Endothelial cell of umbilical vein (primary cell): ENCODE data around the gene MED25. TPM values are rescaled to one million over a fixed set of nuclear protein-coding genes. Genes with fewer than 3 reads are reported as not detected.

Experiments used
- BruUV-seq: library from RNA; stranded (reverse); fragments of 400-500 nt; replicated peaks from 2 replicates; lab custom pipeline; 2021; lab: Mats Ljungman, UMichigan
- CTCF ChIA-PET: fragments of 300-600, 350-600 bp; sonication (Branson Sonifier 250); formaldehyde crosslinking; loops from one replicate; lab custom pipeline; 2021; ENCODE audit warnings: antibody characterized with exemption, inconsistent platforms; lab: Charles Lee
- POLR2A ChIA-PET: fragments of 300-600, 350-600 bp; sonication (Branson Sonifier 250); formaldehyde crosslinking; loops from one replicate; lab custom pipeline; 2021; ENCODE audit warnings: antibody characterized with exemption, inconsistent platforms; lab: Charles Lee
- DNase-seq: peaks from one replicate; pipeline ENCODE4 v3.0.0-alpha.2; 2011; ENCODE audit warnings: low read depth, low spot score
- FAIRE-seq: peaks from 2 replicates; lab custom pipeline; 2011; peaks lifted over from hg19 to GRCh38; lab: Jason Lieb, UNC
- H2AFZ ChIP-seq: 2 replicates; pipeline ENCODE4 v1.6.0; 2012; ENCODE audit warnings: low read depth, low read length, control low read depth, inconsistent platforms
- H3K27ac ChIP-seq: 2 replicates; pipeline ENCODE4 v1.5.1; 2011; ENCODE audit warnings: low read depth, mild to moderate bottlenecking, control low read depth, low read length, moderate library complexity; ENCODE audit not compliant: insufficient read depth
- H3K27me3 ChIP-seq, 2 experiments: 2 replicates each; pipeline versions ENCODE4 v1.6.0 to v1.6.1; 2011; ENCODE audit warnings: low read length in 2 of 2, mixed read lengths in 1 of 2; ENCODE audit not compliant: control insufficient read depth in 2 of 2, insufficient read depth in 2 of 2
- H3K36me3 ChIP-seq, 2 experiments: 2 replicates in 1 of 2; 3 replicates in 1 of 2; pipeline ENCODE4 v1.5.1; 2011; ENCODE audit warnings: low read length in 2 of 2, mild to moderate bottlenecking in 1 of 2, moderate library complexity in 1 of 2; ENCODE audit not compliant: control insufficient read depth in 2 of 2, insufficient read depth in 2 of 2; ENCODE audit errors: extremely low read depth in 1 of 2
- H3K4me1 ChIP-seq: 3 replicates; pipeline ENCODE4 v1.5.1; 2011; ENCODE audit warnings: mild to moderate bottlenecking, low read length; ENCODE audit not compliant: control insufficient read depth, insufficient read depth; ENCODE audit errors: extremely low read depth
- H3K4me2 ChIP-seq: 2 replicates; pipeline ENCODE4 v1.6.1; 2011; ENCODE audit warnings: low read length, control low read depth, mixed read lengths; ENCODE audit not compliant: insufficient read depth
- H3K4me3 ChIP-seq, 3 experiments: fragments of 200-600 bp in 1 of 3; sonication (generic), shearing (Covaris generic) in 1 of 3; replicated peaks in 1 of 3; 2 replicates each; pipeline ENCODE4 v1.5.1; 2011 to 2016; ENCODE audit warnings: control low read depth in 3 of 3, low read length in 3 of 3, mild to moderate bottlenecking in 2 of 3, inconsistent platforms in 1 of 3, low read depth in 1 of 3, moderate library complexity in 1 of 3; ENCODE audit not compliant: insufficient read depth in 1 of 3
- H3K79me2 ChIP-seq: 2 replicates; pipeline ENCODE4 v1.6.0; 2012; ENCODE audit warnings: low read length, inconsistent platforms; ENCODE audit not compliant: control insufficient read depth, insufficient read depth
- H3K9ac ChIP-seq: replicated peaks from 2 replicates; pipeline ENCODE3; 2011; ENCODE audit warnings: low read length, control low read depth; ENCODE audit not compliant: insufficient read depth; ENCODE audit errors: extremely low read depth
- H3K9me1 ChIP-seq: replicated peaks from 3 replicates; pipeline ENCODE4 v1.6.0; 2011; ENCODE audit warnings: mild to moderate bottlenecking, low read length; ENCODE audit not compliant: control insufficient read depth, insufficient read depth; ENCODE audit errors: extremely low read depth
- H3K9me3 ChIP-seq: replicated peaks from 2 replicates; pipeline ENCODE4 v1.5.1; 2012; ENCODE audit warnings: low read length, inconsistent platforms; ENCODE audit not compliant: control insufficient read depth, insufficient read depth
- H4K20me1 ChIP-seq: replicated peaks from 2 replicates; pipeline ENCODE3; 2011; ENCODE audit warnings: mild to moderate bottlenecking, low read length; ENCODE audit not compliant: control insufficient read depth, insufficient read depth; ENCODE audit errors: extremely low read depth
- EZH2 ChIP-seq: IDR thresholded peaks from 2 replicates; pipeline ENCODE4 v1.6.1; 2012; ENCODE audit warnings: borderline replicate concordance, low read depth, mild to moderate bottlenecking, moderate library complexity, low read length, inconsistent platforms; ENCODE audit not compliant: severe bottlenecking
- FOS ChIP-seq: IDR thresholded peaks from 2 replicates; pipeline ENCODE4 v1.6.1; 2011; ENCODE audit warnings: mild to moderate bottlenecking, low read length, moderate library complexity, borderline replicate concordance; ENCODE audit not compliant: insufficient read depth
- GATA2 ChIP-seq: IDR thresholded peaks from 2 replicates; pipeline ENCODE4 v1.7.0; 2011; ENCODE audit warnings: low read depth, mild to moderate bottlenecking, moderate library complexity, mixed read lengths, low read length; ENCODE audit not compliant: insufficient read length, insufficient read depth
- JUN ChIP-seq: IDR thresholded peaks from 2 replicates; pipeline ENCODE4 v1.6.1; 2011; ENCODE audit warnings: borderline replicate concordance, low read depth; ENCODE audit not compliant: insufficient read length, insufficient read depth
- MYC ChIP-seq: IDR thresholded peaks from one replicate; pipeline ENCODE4 v1.6.1; 2011; ENCODE audit warnings: mild to moderate bottlenecking, low read depth, low read length
- POLR2A ChIP-seq: IDR thresholded peaks from 2 replicates; pipeline ENCODE4 v1.6.1; 2012; ENCODE audit warnings: low read depth, mild to moderate bottlenecking, control low read depth, low read length
- POLR2AphosphoS5 ChIP-seq: IDR thresholded peaks from 2 replicates; pipeline ENCODE4 v1.6.1; 2012; ENCODE audit warnings: low read depth, mild to moderate bottlenecking, control low read depth, low read length, moderate library complexity; ENCODE audit not compliant: insufficient read depth
- dilution Hi-C: fragments of 300-500 bp; cut with MboI; formaldehyde crosslinking; loops from one replicate; pipeline ENCODE4 v1.15.0; 2019; ENCODE audit warnings: low sequenced_read_pairs; ENCODE audit not compliant: extremely low pct_ligation_motif_present
- intact Hi-C: fragments of 100-400 bp; cut with micrococcal nuclease; formaldehyde crosslinking; loops from one replicate; pipeline ENCODE4 v1.10.0; 2022
- polyA plus RNA-seq, 4 experiments: library from polyadenylated mRNA; depleted of rRNA in 3 of 4; stranded (reverse) in 3 of 4; unstranded in 1 of 4; fragments of >200 nt; gene quantifications; 2 replicates each; pipeline versions ENCODE4 v1.2.1 to v1.2.3, GENCODE V29; 2011 to 2012; ENCODE audit warnings: missing spikeins in 1 of 4
- total RNA-seq: library from RNA; stranded (reverse); gene quantifications from 2 replicates; pipeline ENCODE4 v1.2.3, GENCODE V29; 2021
- TF ChIP-seq, protein P1 (sequence below), 2 donors: IDR thresholded peaks; 1 replicate in 1 of 2; 2 replicates in 1 of 2; pipeline ENCODE4 v1.5.1; 2011; ENCODE audit warnings: low read length in 2 of 2, mild to moderate bottlenecking in 2 of 2, moderate library complexity in 2 of 2, control low read depth in 1 of 2, inconsistent platforms in 1 of 2, low read depth in 1 of 2; ENCODE audit not compliant: insufficient read depth in 1 of 2; ENCODE audit errors: extremely low read depth in 1 of 2
- TF ChIP-seq, protein P2 (sequence below): IDR thresholded peaks from 2 replicates; pipeline ENCODE4 v1.6.1; 2011; ENCODE audit not compliant: insufficient read depth, insufficient read length

MED25 gene
- total and polyA plus RNA-seq, 2 donors (not counting 3 experiments of a cell fraction or from before 2014, with no cell fraction given) = 31.7 to 62.9 TPM

DNA sequence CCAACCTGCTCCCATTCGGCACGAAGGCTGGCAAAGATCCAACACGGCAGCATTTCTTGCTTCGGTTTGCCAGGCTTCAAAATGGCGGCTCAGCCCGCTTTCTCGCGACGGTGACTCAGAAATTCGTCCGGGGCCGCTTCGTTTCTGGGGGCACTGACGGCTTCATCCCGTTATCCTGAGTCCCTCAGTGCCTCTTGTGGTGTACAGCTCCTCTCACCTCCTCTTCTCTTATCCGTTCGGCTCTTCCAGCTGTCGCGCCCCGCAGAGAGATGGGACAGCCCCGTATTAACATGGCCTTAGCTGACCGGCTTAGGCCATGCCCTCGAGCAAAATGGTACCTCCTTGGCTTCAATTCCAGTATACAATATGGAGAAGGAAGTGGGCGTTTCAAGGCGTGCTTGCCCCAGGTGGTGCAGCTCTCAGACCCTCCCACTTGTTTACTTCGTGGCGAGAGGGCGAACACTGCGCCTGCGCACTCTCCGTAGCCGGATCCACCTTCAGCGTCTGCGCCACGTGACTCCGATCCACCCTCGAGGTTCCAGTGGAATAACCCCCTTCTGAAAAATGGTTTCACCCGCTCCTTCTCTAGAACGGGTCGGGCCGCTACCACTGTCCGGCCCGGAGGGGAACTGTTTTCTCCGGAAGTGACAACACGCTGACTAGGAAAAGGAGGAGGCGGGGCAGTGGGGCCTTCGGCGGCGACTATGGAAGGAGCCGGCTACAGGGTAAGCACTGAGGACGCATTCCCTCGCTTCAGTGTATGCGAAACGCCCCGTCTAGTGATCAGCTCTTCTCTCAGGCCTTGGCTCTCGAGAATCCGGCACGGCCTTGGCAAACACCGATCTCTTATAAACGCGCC lies 59.2 kb downstream of the MED25 start, which contains the start of the genes AKT1S1 and TBC1D17:
Gene AKT1S1 (minus strand): TSS at position 336 of the 859 bp plus-strand sequence. CDS start 4,060 bp downstream, outside the sequence.
Gene TBC1D17 (plus strand): TSS at position 683 of the 859 bp plus-strand sequence. CDS start 22 bp downstream, at position 705.
- Histone ChIP-seq H3K9me3 (no peaks in the 10 kb centered on the region), H3K9me1 (no peaks in the 10 kb centered on the region), H3K27ac (peak within 1 kb of the TSS; percentile 84), H3K4me1 (peaks cover 14% of the 10 kb centered on the region), H3K79me2 (peaks cover 18% of the 10 kb centered on the region), H4K20me1 (no peaks in the 10 kb centered on the region), H3K27me3 (no peaks in the 10 kb centered on the region), H3K4me2 (peak within 1 kb of the TSS; percentile 83), H3K9ac (peak within 1 kb of the TSS; percentile 91), H3K36me3 (peaks cover 3 to 23% of the 10 kb centered on the region in 2 experiments), H3K4me3 (peak within 1 kb of the TSS; percentile 38 to 81 (median 70)), H2AFZ (peak within 1 kb of the TSS; percentile 82)
- intact Hi-C loops (loop anchor here (1.0 to 5.0 kb wide), 7 partner anchors 8 to 507 kb away; partner anchors contain the start of genes ALDH16A1, ATF5, FUZ and NUP62), dilution Hi-C loops (no loop called here)
- ChIA-PET POLR2A (interaction anchor here (0.7 to 0.9 kb wide), 3 partner anchors 8 to 53 kb away, joined by 3 to 4 read pairs (median 3); no protein-coding TSS in a partner anchor), CTCF (interaction anchor here (1.6 kb wide), 1 partner anchor 9 kb away, joined by 4 read pairs; the partner anchor contains the start of gene PNKP)
- FAIRE-seq (peak; percentile 100), DNase-seq (peak; percentile 100)
- BruUV-seq = TSS peak; percentile 41
- peak; percentile 75 for TF ChIP-seq POLR2AphosphoS5
- TF ChIP-seq GATA2 = no peak
- peak; percentile 62 for TF ChIP-seq JUN
- TF ChIP-seq, protein P1, sequence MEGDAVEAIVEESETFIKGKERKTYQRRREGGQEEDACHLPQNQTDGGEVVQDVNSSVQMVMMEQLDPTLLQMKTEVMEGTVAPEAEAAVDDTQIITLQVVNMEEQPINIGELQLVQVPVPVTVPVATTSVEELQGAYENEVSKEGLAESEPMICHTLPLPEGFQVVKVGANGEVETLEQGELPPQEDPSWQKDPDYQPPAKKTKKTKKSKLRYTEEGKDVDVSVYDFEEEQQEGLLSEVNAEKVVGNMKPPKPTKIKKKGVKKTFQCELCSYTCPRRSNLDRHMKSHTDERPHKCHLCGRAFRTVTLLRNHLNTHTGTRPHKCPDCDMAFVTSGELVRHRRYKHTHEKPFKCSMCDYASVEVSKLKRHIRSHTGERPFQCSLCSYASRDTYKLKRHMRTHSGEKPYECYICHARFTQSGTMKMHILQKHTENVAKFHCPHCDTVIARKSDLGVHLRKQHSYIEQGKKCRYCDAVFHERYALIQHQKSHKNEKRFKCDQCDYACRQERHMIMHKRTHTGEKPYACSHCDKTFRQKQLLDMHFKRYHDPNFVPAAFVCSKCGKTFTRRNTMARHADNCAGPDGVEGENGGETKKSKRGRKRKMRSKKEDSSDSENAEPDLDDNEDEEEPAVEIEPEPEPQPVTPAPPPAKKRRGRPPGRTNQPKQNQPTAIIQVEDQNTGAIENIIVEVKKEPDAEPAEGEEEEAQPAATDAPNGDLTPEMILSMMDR (IDR thresholded peaks at IDR 0.05; ENCODE audit: extremely low read depth in 1 of 2, insufficient read depth in 1 of 2, low read depth in 1 of 2, low read length in 2 of 2) = no peak
- TF ChIP-seq, protein P2, sequence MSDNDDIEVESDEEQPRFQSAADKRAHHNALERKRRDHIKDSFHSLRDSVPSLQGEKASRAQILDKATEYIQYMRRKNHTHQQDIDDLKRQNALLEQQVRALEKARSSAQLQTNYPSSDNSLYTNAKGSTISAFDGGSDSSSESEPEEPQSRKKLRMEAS = peak; percentile 100
- TF ChIP-seq POLR2A = peak; percentile 84
- no peak for TF ChIP-seq MYC
- no peak for TF ChIP-seq FOS
- no peak for TF ChIP-seq EZH2
